KBM-7 (cell line): ENCODE data around the gene RNF148.

Source experiments
- DNase-seq: peaks from one replicate; pipeline ENCODE4 v3.0.0-alpha.2; 2015
- in situ Hi-C: fragments of 300-500 bp; cut with MboI; formaldehyde crosslinking; loops from 2 replicates; pipeline ENCODE4 v1.14.3; 2020; ENCODE audit warnings: low sequenced_read_pairs, low pct_unique_long_range_greater_than_20kb, mixed read lengths

The RNF148 gene

GRCh38 chr7:122702872-122703510, at the start of gene RNF148:
TSS of gene RNF148 (minus strand) at chr7:122702922. CDS start at chr7:122702750, 172 bp downstream.
- in situ Hi-C loops, result no loop called here
- no peak for DNase-seq

GRCh38 chr7:122750389-122750788, 47.7 kb upstream of the RNF148 start:
- in situ Hi-C loops, result no loop called here
- no peak for DNase-seq

GRCh38 chr7:122748195-122748594, 45.5 kb upstream of the RNF148 start:
- in situ Hi-C loops, result no loop called here
- no peak for DNase-seq

- in situ Hi-C loops, result no loop called here
- no peak for DNase-seq
These were observed 44.2 kb upstream of the RNF148 start for GRCh38 chr7:122746948-122747347.

- in situ Hi-C loops, result no loop called here
- DNase-seq, result no peak
These were observed 40.5 kb upstream of the RNF148 start for GRCh38 chr7:122743211-122743610.

- no peak for DNase-seq
- in situ Hi-C loops, result no loop called here
These were observed 36.2 kb upstream of the RNF148 start for GRCh38 chr7:122738947-122739346.

- in situ Hi-C loops, result no loop called here
- DNase-seq, result no peak
These were observed 33.5 kb upstream of the RNF148 start for GRCh38 chr7:122736183-122736582.

GRCh38 chr7:122727759-122728158, 25.0 kb upstream of the RNF148 start:
- no peak for DNase-seq
- in situ Hi-C loops, result no loop called here

GRCh38 chr7:122727354-122727753, 24.6 kb upstream of the RNF148 start:
- in situ Hi-C loops, result no loop called here
- DNase-seq, result no peak

GRCh38 chr7:122726881-122727280, 24.2 kb upstream of the RNF148 start:
- in situ Hi-C loops, result no loop called here
- no peak for DNase-seq

GRCh38 chr7:122724366-122724765, 21.6 kb upstream of the RNF148 start:
- no peak for DNase-seq
- in situ Hi-C loops, result no loop called here

GRCh38 chr7:122719010-122719578, 16.4 kb upstream of the RNF148 start:
- in situ Hi-C loops, result no loop called here
- no peak for DNase-seq

GRCh38 chr7:122717356-122718089, 14.8 kb upstream of the RNF148 start:
- in situ Hi-C loops, result no loop called here
- no peak for DNase-seq

GRCh38 chr7:122715183-122715582, 12.5 kb upstream of the RNF148 start:
- in situ Hi-C loops, result no loop called here
- no peak for DNase-seq

- no peak for DNase-seq
- in situ Hi-C loops, result no loop called here
These were observed 8.2 kb upstream of the RNF148 start for GRCh38 chr7:122710916-122711315.

GRCh38 chr7:122709930-122710646, 7.4 kb upstream of the RNF148 start:
- DNase-seq, result no peak
- in situ Hi-C loops, result no loop called here

- in situ Hi-C loops, result no loop called here
- no peak for DNase-seq
These were observed 4.1 kb upstream of the RNF148 start for GRCh38 chr7:122706836-122707235.

- no peak for DNase-seq
- in situ Hi-C loops, result no loop called here
These were observed 3.7 kb downstream of the RNF148 start, which contains the start of gene RNF133 for GRCh38 chr7:122699017-122699416. TSS of gene RNF133 (minus strand) at chr7:122699117. CDS start at chr7:122698918, 199 bp downstream.

- in situ Hi-C loops, result no loop called here
- no peak for DNase-seq
These were observed 6.9 kb downstream of the RNF148 start for GRCh38 chr7:122695816-122696215.

- DNase-seq, result no peak
- in situ Hi-C loops, result no loop called here
These were observed 8.0 kb downstream of the RNF148 start for GRCh38 chr7:122694697-122695096.
